ENCODE results near the gene PFDN6. TPM values are rescaled to one million over a fixed set of nuclear protein-coding genes. Genes with fewer than 3 reads are reported as not detected.
A peak's percentile ranks its signal among the peaks of the same experiment; 100 is the strongest.

The PFDN6 gene
- total and polyA plus RNA-seq, 4 donors, result 19.8 to 114 (median 47.5) TPM

DNA sequence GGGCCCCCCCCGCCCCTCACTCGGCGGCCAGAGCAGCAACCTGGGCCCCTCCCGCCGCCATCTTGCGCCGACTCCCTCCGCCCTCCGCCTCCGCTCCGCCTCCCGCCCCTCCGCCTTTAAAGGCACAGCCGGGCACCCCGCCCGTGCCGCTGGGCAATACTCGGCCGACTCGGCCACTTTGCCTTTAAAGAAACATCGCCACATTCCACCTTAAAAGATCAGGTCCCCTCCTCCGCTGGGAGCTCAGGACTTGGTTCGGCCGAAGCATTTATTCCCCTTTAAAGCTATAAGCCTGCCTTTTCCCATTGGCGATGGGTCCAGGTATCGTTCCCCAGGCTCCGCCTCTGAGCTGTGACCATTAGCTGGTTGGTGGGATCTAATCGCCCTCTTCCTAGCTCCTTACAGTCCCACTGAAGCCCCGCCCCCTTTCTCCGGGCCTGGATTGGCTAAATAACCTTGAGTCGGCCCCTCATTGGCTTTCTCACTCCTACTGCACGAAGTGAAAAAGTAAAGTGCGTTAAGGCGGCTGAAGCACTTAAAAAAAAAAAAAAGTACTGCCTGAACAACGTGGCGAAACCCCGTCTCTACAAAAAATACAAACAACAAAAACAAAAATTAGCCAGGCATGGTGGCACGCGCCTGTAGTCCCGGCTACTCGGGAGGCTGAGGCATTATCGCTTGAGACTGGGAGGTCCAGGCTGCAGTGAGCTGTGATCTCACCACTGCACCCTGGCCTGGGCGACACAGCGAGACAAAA lies 28.4 kb downstream of the PFDN6 start, which contains the start of gene ZBTB22:
ZBTB22 (minus strand) TSS at position 76 of the 757 bp plus-strand sequence. CDS start 828 bp downstream, outside the sequence.
- 1% methylated on average over 44 of the region's 44 CpGs for WGBS, 2 donors
- intact Hi-C loops (cut with DNase I), result loop anchor here in 1 of 2 donors (2.0 kb wide), 1 partner anchor 345 kb away; no protein-coding TSS in a partner anchor
- Histone ChIP-seq H3K4me3 (ENCODE audit: low read length in 2 of 2) (peak within 1 kb of the TSS in 1 of 2 donors; percentile 45), H3K27me3 (ENCODE audit: control insufficient read depth in 1 of 2, insufficient read depth in 2 of 2, low read length in 1 of 2) (no peaks in the 10 kb centered on the region), H3K9me3 (ENCODE audit: control insufficient read depth, low read length) (no peaks in the 10 kb centered on the region), H3K27ac (ENCODE audit: low read depth in 1 of 2, low read length in 2 of 2) (peak within 1 kb of the TSS in 1 of 2 donors; percentile 67), H3K36me3 (ENCODE audit: control insufficient read depth in 1 of 2, insufficient read depth in 2 of 2, low read length in 1 of 2) (peaks cover 0 to 2% of the 10 kb centered on the region in 2 donors), H3K4me1 (ENCODE audit: control insufficient read depth in 1 of 2, insufficient read depth in 2 of 2, low read length in 2 of 2) (peaks cover 0 to 4% of the 10 kb centered on the region in 2 donors)
- DNase-seq, result peak; percentile 99 to 100
- ATAC-seq (ENCODE audit: low FRiP score), result peak; percentile 87

- Histone ChIP-seq H3K9me3 (ENCODE audit: control insufficient read depth, low read length) (no peaks in the 10 kb centered on the region), H3K27ac (ENCODE audit: low read depth in 1 of 2, low read length in 2 of 2) (peak overlapping the region in 1 of 2 donors; percentile 55), H3K4me3 (ENCODE audit: low read length in 2 of 2) (no peak overlapping the region), H3K27me3 (ENCODE audit: control insufficient read depth in 1 of 2, insufficient read depth in 2 of 2, low read length in 1 of 2) (no peaks in the 10 kb centered on the region), H3K4me1 (ENCODE audit: control insufficient read depth in 1 of 2, insufficient read depth in 2 of 2, low read length in 2 of 2) (peaks cover 0 to 4% of the 10 kb centered on the region in 2 donors), H3K36me3 (ENCODE audit: control insufficient read depth in 1 of 2, insufficient read depth in 2 of 2, low read length in 1 of 2) (peaks cover 0 to 2% of the 10 kb centered on the region in 2 donors)
- intact Hi-C loops (cut with DNase I), result no loop called here
- WGBS, 2 donors, result 60 to 65% methylated on average over 8 of the region's 8 CpGs
- DNase-seq (no peak), ATAC-seq (ENCODE audit: low FRiP score) (no peak)
Observed at GRCh38 chr6:33318426-33319073, 29.1 kb downstream of the PFDN6 start.

GRCh38 chr6:33319939-33320314 lies 30.5 kb downstream of the PFDN6 start:
- H3K4me3 ChIP-seq (ENCODE audit: low read length in 2 of 2), result no peak overlapping the region
- peak overlapping the region; percentile 16 to 28 for H3K27ac ChIP-seq (ENCODE audit: low read depth in 1 of 2, low read length in 2 of 2)
- ATAC-seq (ENCODE audit: low FRiP score), result no peak
- H3K36me3 ChIP-seq (ENCODE audit: control insufficient read depth in 1 of 2, insufficient read depth in 2 of 2, low read length in 1 of 2), result peaks cover 0 to 2% of the 10 kb centered on the region in 2 donors
- no peak for DNase-seq
- no peaks in the 10 kb centered on the region for H3K27me3 ChIP-seq (ENCODE audit: control insufficient read depth in 1 of 2, insufficient read depth in 2 of 2, low read length in 1 of 2)
- WGBS, 2 donors, result 78 to 85% methylated on average over 3 of the region's 3 CpGs
- intact Hi-C loops (cut with DNase I), result loop anchor here in 1 of 2 donors (2.0 kb wide), 1 partner anchor 97 kb away; no protein-coding TSS in a partner anchor
- peaks cover 0 to 4% of the 10 kb centered on the region in 2 donors for H3K4me1 ChIP-seq (ENCODE audit: control insufficient read depth in 1 of 2, insufficient read depth in 2 of 2, low read length in 2 of 2)
- H3K9me3 ChIP-seq (ENCODE audit: control insufficient read depth, low read length), result no peaks in the 10 kb centered on the region

GRCh38 chr6:33320315-33321181 lies 31.1 kb downstream of the PFDN6 start:
- Histone ChIP-seq H3K27me3 (ENCODE audit: control insufficient read depth in 1 of 2, insufficient read depth in 2 of 2, low read length in 1 of 2) (no peaks in the 10 kb centered on the region), H3K4me3 (ENCODE audit: low read length in 2 of 2) (no peak overlapping the region), H3K36me3 (ENCODE audit: control insufficient read depth in 1 of 2, insufficient read depth in 2 of 2, low read length in 1 of 2) (peaks cover 0 to 2% of the 10 kb centered on the region in 2 donors), H3K27ac (ENCODE audit: low read depth in 1 of 2, low read length in 2 of 2) (peak overlapping the region; percentile 16 to 28), H3K4me1 (ENCODE audit: control insufficient read depth in 1 of 2, insufficient read depth in 2 of 2, low read length in 2 of 2) (peaks cover 0 to 4% of the 10 kb centered on the region in 2 donors), H3K9me3 (ENCODE audit: control insufficient read depth, low read length) (no peaks in the 10 kb centered on the region)
- DNase-seq (peak; percentile 89 to 91), ATAC-seq (ENCODE audit: low FRiP score) (no peak)
- intact Hi-C loops (cut with DNase I), result loop anchor here in 1 of 2 donors (2.0 kb wide), 1 partner anchor 96 kb away; no protein-coding TSS in a partner anchor
- 58 to 62% methylated on average over 32 of the region's 32 CpGs for WGBS, 2 donors

GRCh38 chr6:33321227-33321626 lies 31.8 kb downstream of the PFDN6 start:
- DNase-seq (no peak), ATAC-seq (ENCODE audit: low FRiP score) (no peak)
- Histone ChIP-seq H3K9me3 (ENCODE audit: control insufficient read depth, low read length) (no peaks in the 10 kb centered on the region), H3K4me3 (ENCODE audit: low read length in 2 of 2) (no peak overlapping the region), H3K4me1 (ENCODE audit: control insufficient read depth in 1 of 2, insufficient read depth in 2 of 2, low read length in 2 of 2) (peaks cover 0 to 4% of the 10 kb centered on the region in 2 donors), H3K36me3 (ENCODE audit: control insufficient read depth in 1 of 2, insufficient read depth in 2 of 2, low read length in 1 of 2) (peaks cover 0 to 2% of the 10 kb centered on the region in 2 donors), H3K27ac (ENCODE audit: low read depth in 1 of 2, low read length in 2 of 2) (no peak overlapping the region), H3K27me3 (ENCODE audit: control insufficient read depth in 1 of 2, insufficient read depth in 2 of 2, low read length in 1 of 2) (no peaks in the 10 kb centered on the region)
- 68 to 73% methylated on average over 9 of the region's 9 CpGs for WGBS, 2 donors
- intact Hi-C loops (cut with DNase I), result loop anchor here in 1 of 2 donors (2.0 kb wide), 1 partner anchor 96 kb away; no protein-coding TSS in a partner anchor

DNA sequence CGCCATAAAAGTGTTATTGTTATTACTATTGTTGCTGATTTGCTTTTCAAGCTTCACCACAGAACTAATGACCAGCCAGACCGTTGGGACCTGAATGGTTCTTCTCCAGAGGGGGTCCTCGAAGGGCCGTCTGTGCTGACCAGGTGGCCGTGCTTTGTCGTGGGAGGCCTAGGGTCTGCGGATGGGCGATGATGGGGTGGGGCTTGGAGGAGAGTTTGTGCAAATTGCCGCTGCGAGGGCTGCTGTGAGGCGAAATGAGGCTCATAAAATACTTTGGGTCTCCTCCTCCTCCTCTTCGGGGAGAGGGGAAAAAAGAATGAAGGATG lies 34.2 kb downstream of the PFDN6 start:
- Histone ChIP-seq H3K4me1 (ENCODE audit: control insufficient read depth in 1 of 2, insufficient read depth in 2 of 2, low read length in 2 of 2) (peaks cover 0 to 4% of the 10 kb centered on the region in 2 donors), H3K27ac (ENCODE audit: low read depth in 1 of 2, low read length in 2 of 2) (peak overlapping the region in 1 of 2 donors; percentile 41), H3K9me3 (ENCODE audit: control insufficient read depth, low read length) (no peaks in the 10 kb centered on the region), H3K4me3 (ENCODE audit: low read length in 2 of 2) (peak overlapping the region; percentile 43 to 48), H3K36me3 (ENCODE audit: control insufficient read depth in 1 of 2, insufficient read depth in 2 of 2, low read length in 1 of 2) (peaks cover 0 to 2% of the 10 kb centered on the region in 2 donors), H3K27me3 (ENCODE audit: control insufficient read depth in 1 of 2, insufficient read depth in 2 of 2, low read length in 1 of 2) (no peaks in the 10 kb centered on the region)
- ATAC-seq (ENCODE audit: low FRiP score) (no peak), DNase-seq (no peak)
- intact Hi-C loops (cut with DNase I), result no loop called here
- WGBS, 2 donors, result 2 to 3% methylated on average over 12 of the region's 12 CpGs

DNA sequence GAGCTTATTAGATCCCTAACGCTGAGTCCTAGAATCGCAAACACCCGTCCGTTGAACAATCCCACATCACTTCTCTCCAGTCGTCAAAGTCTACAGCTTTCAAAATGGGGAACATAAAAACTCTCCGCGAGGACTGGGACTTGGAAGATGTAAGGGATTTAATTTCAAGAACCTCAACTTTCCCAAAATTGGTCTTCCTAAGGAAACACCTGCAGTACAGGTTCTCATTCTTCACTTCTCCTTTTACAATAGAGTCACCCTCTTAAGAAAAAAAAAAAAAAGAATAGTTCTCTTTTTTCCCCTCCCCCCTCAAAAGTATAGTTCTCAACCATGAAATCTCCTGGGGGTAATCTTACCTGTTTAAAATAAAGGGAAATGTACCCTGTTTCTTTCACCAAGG lies 34.7 kb downstream of the PFDN6 start:
- H3K4me3 ChIP-seq (ENCODE audit: low read length in 2 of 2), result no peak overlapping the region
- 19 to 32% methylated on average over 7 of the region's 7 CpGs for WGBS, 2 donors
- H3K9me3 ChIP-seq (ENCODE audit: control insufficient read depth, low read length), result no peaks in the 10 kb centered on the region
- intact Hi-C loops (cut with DNase I), result no loop called here
- DNase-seq (no peak), ATAC-seq (ENCODE audit: low FRiP score) (no peak)
- H3K27me3 ChIP-seq (ENCODE audit: control insufficient read depth in 1 of 2, insufficient read depth in 2 of 2, low read length in 1 of 2), result no peaks in the 10 kb centered on the region
- peaks cover 0 to 2% of the 10 kb centered on the region in 2 donors for H3K36me3 ChIP-seq (ENCODE audit: control insufficient read depth in 1 of 2, insufficient read depth in 2 of 2, low read length in 1 of 2)
- H3K4me1 ChIP-seq (ENCODE audit: control insufficient read depth in 1 of 2, insufficient read depth in 2 of 2, low read length in 2 of 2), result peaks cover 0 to 4% of the 10 kb centered on the region in 2 donors
- no peak overlapping the region for H3K27ac ChIP-seq (ENCODE audit: low read depth in 1 of 2, low read length in 2 of 2)

DNA sequence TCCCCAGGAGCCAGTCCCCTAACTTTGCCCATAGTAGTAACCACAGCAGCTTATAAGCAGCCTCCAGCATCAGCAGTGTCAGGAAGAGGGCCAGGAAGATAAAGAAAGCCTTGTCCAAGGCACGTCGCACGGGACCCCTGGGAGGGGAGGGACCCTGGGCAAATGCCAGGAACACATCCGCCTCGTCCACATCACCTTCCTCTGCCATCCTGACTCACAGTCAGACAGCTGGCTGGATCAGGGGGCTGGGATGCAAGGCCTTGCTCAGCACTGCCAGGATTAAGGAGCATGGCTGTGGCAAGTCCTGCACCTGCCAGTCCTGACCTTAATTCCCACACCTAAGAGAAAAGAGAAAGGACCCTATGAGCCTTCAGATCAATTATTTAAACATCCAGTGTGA lies 39.7 kb downstream of the PFDN6 start:
- WGBS, 2 donors, result 56 to 62% methylated on average over 5 of the region's 5 CpGs
- ATAC-seq (ENCODE audit: low FRiP score) (no peak), DNase-seq (peak in 1 of 2 donors; percentile 36)
- intact Hi-C loops (cut with DNase I), result no loop called here
- H3K4me3 ChIP-seq (ENCODE audit: low read length in 2 of 2), result no peak overlapping the region
- no peaks in the 10 kb centered on the region for H3K27me3 ChIP-seq (ENCODE audit: control insufficient read depth in 1 of 2, insufficient read depth in 2 of 2, low read length in 1 of 2)
- H3K27ac ChIP-seq (ENCODE audit: low read depth in 1 of 2, low read length in 2 of 2), result no peak overlapping the region
- no peaks in the 10 kb centered on the region for H3K4me1 ChIP-seq (ENCODE audit: control insufficient read depth in 1 of 2, insufficient read depth in 2 of 2, low read length in 2 of 2)
- no peaks in the 10 kb centered on the region for H3K9me3 ChIP-seq (ENCODE audit: control insufficient read depth, low read length)
- H3K36me3 ChIP-seq (ENCODE audit: control insufficient read depth in 1 of 2, insufficient read depth in 2 of 2, low read length in 1 of 2), result no peaks in the 10 kb centered on the region
